Endodermal cell (in vitro differentiated cells): ENCODE measurements around the gene ATXN7L3. TPM values are rescaled to one million over a fixed set of nuclear protein-coding genes. Genes with fewer than 3 reads are reported as not detected.

Experiments
- DNase-seq: peaks from one replicate; pipeline ENCODE4 v3.0.0-alpha.2; 2017
- H3K27ac ChIP-seq: 2 replicates; pipeline ENCODE4 v1.5.1; 2013; ENCODE audit warnings: mild to moderate bottlenecking, low read depth, low read length, moderate library complexity
- H3K27me3 ChIP-seq: 2 replicates; pipeline ENCODE4 v1.6.1; 2013; ENCODE audit warnings: mild to moderate bottlenecking, low read length, moderate library complexity; ENCODE audit not compliant: insufficient read depth, control insufficient read depth, poor library complexity, severe bottlenecking
- H3K36me3 ChIP-seq: 2 replicates; pipeline ENCODE4 v1.7.0; 2013; ENCODE audit warnings: mild to moderate bottlenecking, low read length, moderate library complexity; ENCODE audit not compliant: control insufficient read depth, insufficient read depth
- H3K4me1 ChIP-seq: one replicate; pipeline ENCODE4 v1.7.0; 2013; ENCODE audit warnings: low read length; ENCODE audit not compliant: control insufficient read depth, insufficient read depth
- H3K4me3 ChIP-seq: 2 replicates; pipeline ENCODE4 v1.5.1; 2013; ENCODE audit warnings: mild to moderate bottlenecking, low read length, moderate library complexity
- H3K9ac ChIP-seq: 2 replicates; pipeline ENCODE4 v1.6.1; 2013; ENCODE audit warnings: mild to moderate bottlenecking, low read length, moderate library complexity; ENCODE audit not compliant: poor library complexity, severe bottlenecking; ENCODE audit errors: extremely low read depth
- H3K9me3 ChIP-seq: 2 replicates; pipeline ENCODE4 v1.6.1; 2013; ENCODE audit warnings: mild to moderate bottlenecking, low read length, moderate library complexity; ENCODE audit not compliant: control insufficient read depth
- H3K27ac Mint-ChIP-seq: 2 replicates; pipeline ENCODE4 v1.8.0; 2020; ENCODE audit warnings: mixed read lengths
- H3K27me3 Mint-ChIP-seq: 2 replicates; pipeline ENCODE4 v1.8.0; 2021; ENCODE audit warnings: mild to moderate bottlenecking, mixed read lengths; ENCODE audit not compliant: insufficient read depth
- H3K36me3 Mint-ChIP-seq: 2 replicates; pipeline ENCODE4 v1.8.0; 2020; ENCODE audit warnings: low read depth, mixed read lengths
- H3K4me1 Mint-ChIP-seq: 2 replicates; pipeline ENCODE4 v1.8.0; 2020; ENCODE audit warnings: mixed read lengths
- H3K4me3 Mint-ChIP-seq: 2 replicates; pipeline ENCODE4 v1.8.0; 2020; ENCODE audit warnings: mild to moderate bottlenecking, moderate library complexity, mixed read lengths
- H3K9me3 Mint-ChIP-seq: 2 replicates; pipeline ENCODE4 v1.8.0; 2020; ENCODE audit warnings: mild to moderate bottlenecking, mixed read lengths
- WGBS, 2 experiments: methylation state at CpG; one replicate each; pipeline versions ENCODE4 v1.1.5 to v1.1.7; 2013; ENCODE audit warnings: missing lambda C conversion rate in 2 of 2, mixed read lengths in 1 of 2; ENCODE audit not compliant: insufficient coverage in 1 of 2, insufficient read length in 1 of 2; 5-methylcytosine and 5-hydroxymethylcytosine counted together
- total RNA-seq, 2 donors: library from RNA; stranded (reverse); fragmentation: NEBNext Ultra II Directional in 1 of 2; extraction: Animal tissue kit (Norgen Biotek cat#: 25700) in 1 of 2; gene quantifications; 2 replicates in 1 of 2; 3 replicates in 1 of 2; pipeline ENCODE4 v1.2.1, GENCODE V29; 2021
- TF ChIP-seq, protein P1 (sequence below): fragments of 200-600 bp; sonication (generic); conservative IDR thresholded peaks from 2 replicates; pipeline ENCODE4 v1.5.0; 2021; ENCODE audit warnings: antibody characterized with exemption, mild to moderate bottlenecking

Gene ATXN7L3
- total RNA-seq, 2 donors from 2014 or later, result 118 to 144 TPM

GRCh38 chr17:44221862-44222111 lies 22.1 kb upstream of the ATXN7L3 start:
- H3K9ac ChIP-seq, result peak overlapping the region; percentile 62
- H3K27ac ChIP-seq, result peak overlapping the region; percentile 87
- no peaks in the 10 kb centered on the region for H3K9me3 ChIP-seq
- H3K4me3 ChIP-seq, result peak overlapping the region; percentile 93
- Mint-ChIP-seq H3K9me3 (no peaks in the 10 kb centered on the region), H3K36me3 (peaks cover 7% of the 10 kb centered on the region), H3K4me1 (peaks cover 14% of the 10 kb centered on the region), H3K27ac (peak overlapping the region; percentile 96), H3K4me3 (peak overlapping the region; percentile 86), H3K27me3 (no peaks in the 10 kb centered on the region)
- TF ChIP-seq, protein P1, sequence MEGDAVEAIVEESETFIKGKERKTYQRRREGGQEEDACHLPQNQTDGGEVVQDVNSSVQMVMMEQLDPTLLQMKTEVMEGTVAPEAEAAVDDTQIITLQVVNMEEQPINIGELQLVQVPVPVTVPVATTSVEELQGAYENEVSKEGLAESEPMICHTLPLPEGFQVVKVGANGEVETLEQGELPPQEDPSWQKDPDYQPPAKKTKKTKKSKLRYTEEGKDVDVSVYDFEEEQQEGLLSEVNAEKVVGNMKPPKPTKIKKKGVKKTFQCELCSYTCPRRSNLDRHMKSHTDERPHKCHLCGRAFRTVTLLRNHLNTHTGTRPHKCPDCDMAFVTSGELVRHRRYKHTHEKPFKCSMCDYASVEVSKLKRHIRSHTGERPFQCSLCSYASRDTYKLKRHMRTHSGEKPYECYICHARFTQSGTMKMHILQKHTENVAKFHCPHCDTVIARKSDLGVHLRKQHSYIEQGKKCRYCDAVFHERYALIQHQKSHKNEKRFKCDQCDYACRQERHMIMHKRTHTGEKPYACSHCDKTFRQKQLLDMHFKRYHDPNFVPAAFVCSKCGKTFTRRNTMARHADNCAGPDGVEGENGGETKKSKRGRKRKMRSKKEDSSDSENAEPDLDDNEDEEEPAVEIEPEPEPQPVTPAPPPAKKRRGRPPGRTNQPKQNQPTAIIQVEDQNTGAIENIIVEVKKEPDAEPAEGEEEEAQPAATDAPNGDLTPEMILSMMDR, result no peak
- H3K36me3 ChIP-seq, result peaks cover 5% of the 10 kb centered on the region
- H3K4me1 ChIP-seq, result no peaks in the 10 kb centered on the region
- peak; percentile 86 for DNase-seq
- no peaks in the 10 kb centered on the region for H3K27me3 ChIP-seq
- WGBS, 2 experiments, result 0 to 1% methylated on average over 4 to 17 of the region's 17 CpGs

- Histone ChIP-seq H3K9me3 (no peaks in the 10 kb centered on the region), H3K9ac (peak overlapping the region; percentile 62), H3K4me1 (peaks cover 3% of the 10 kb centered on the region), H3K36me3 (peaks cover 10% of the 10 kb centered on the region), H3K27me3 (no peaks in the 10 kb centered on the region), H3K27ac (peak overlapping the region; percentile 87), H3K4me3 (peak overlapping the region; percentile 93)
- TF ChIP-seq, protein P1, result no peak
- DNase-seq, result peak; percentile 96
- H3K36me3 Mint-ChIP-seq, result peaks cover 12% of the 10 kb centered on the region
- no peaks in the 10 kb centered on the region for H3K9me3 Mint-ChIP-seq
- peak overlapping the region; percentile 96 for H3K27ac Mint-ChIP-seq
- H3K4me1 Mint-ChIP-seq, result peaks cover 14% of the 10 kb centered on the region
- 0% methylated on average over 18 to 54 of the region's 54 CpGs for WGBS, 2 experiments
- H3K27me3 Mint-ChIP-seq, result no peaks in the 10 kb centered on the region
- H3K4me3 Mint-ChIP-seq, result peak overlapping the region; percentile 86
These were observed 21.6 kb upstream of the ATXN7L3 start for GRCh38 chr17:44221084-44221861.

- peak; percentile 81 for DNase-seq
- TF ChIP-seq, protein P1, result no peak
- H3K9ac ChIP-seq, result peak overlapping the region; percentile 86
- H3K4me1 ChIP-seq, result peaks cover 3% of the 10 kb centered on the region
- peak overlapping the region; percentile 86 for H3K4me3 Mint-ChIP-seq
- H3K36me3 Mint-ChIP-seq, result peaks cover 20% of the 10 kb centered on the region
- WGBS, 2 experiments, result 0% methylated on average over 37 to 106 of the region's 108 CpGs
- H3K27ac Mint-ChIP-seq, result peak overlapping the region; percentile 93
- H3K9me3 ChIP-seq, result no peaks in the 10 kb centered on the region
- no peaks in the 10 kb centered on the region for H3K27me3 ChIP-seq
- peak overlapping the region; percentile 93 for H3K4me3 ChIP-seq
- peak overlapping the region; percentile 87 for H3K27ac ChIP-seq
- peaks cover 19% of the 10 kb centered on the region for H3K36me3 ChIP-seq
- no peaks in the 10 kb centered on the region for H3K9me3 Mint-ChIP-seq
- peaks cover 14% of the 10 kb centered on the region for H3K4me1 Mint-ChIP-seq
- no peaks in the 10 kb centered on the region for H3K27me3 Mint-ChIP-seq
These were observed 20.8 kb upstream of the ATXN7L3 start for GRCh38 chr17:44220213-44221083.
